AG08396 (cell line): ENCODE results near the gene LRRFIP2.
"Not testable (repeated sequence)": the region's sequence is repeated elsewhere in the genome, so short reads cannot be mapped to it uniquely, and the experiment has no call there.

Source experiments
- DNase-seq: peaks from one replicate; pipeline ENCODE4 v3.0.0; 2012; ENCODE audit warnings: low spot score, mixed read lengths

LRRFIP2 gene

GRCh38 chr3:37144806-37145205, 29.6 kb downstream of the LRRFIP2 start:
- DNase-seq = no peak

GRCh38 chr3:37143821-37144220, 30.6 kb downstream of the LRRFIP2 start:
- no peak for DNase-seq

GRCh38 chr3:37141676-37142075, 32.7 kb downstream of the LRRFIP2 start:
- no peak for DNase-seq

- no peak for DNase-seq
These were observed 33.4 kb downstream of the LRRFIP2 start for GRCh38 chr3:37140899-37141541.

GRCh38 chr3:37139567-37140052, 34.8 kb downstream of the LRRFIP2 start:
- DNase-seq = no peak

GRCh38 chr3:37138816-37139215, 35.6 kb downstream of the LRRFIP2 start:
- DNase-seq = no peak

- DNase-seq = no peak
These were observed 36.9 kb downstream of the LRRFIP2 start for GRCh38 chr3:37137516-37137915.

- DNase-seq = no peak
These were observed 38.3 kb downstream of the LRRFIP2 start for GRCh38 chr3:37136067-37136466.

GRCh38 chr3:37135561-37135960, 38.8 kb downstream of the LRRFIP2 start:
- no peak for DNase-seq

GRCh38 chr3:37132334-37132733, 42.0 kb downstream of the LRRFIP2 start:
- DNase-seq = no peak

- DNase-seq = no peak
These were observed 42.6 kb downstream of the LRRFIP2 start for GRCh38 chr3:37131860-37132144.

GRCh38 chr3:37130984-37131859, 43.2 kb downstream of the LRRFIP2 start:
- no peak for DNase-seq

GRCh38 chr3:37130448-37130847, 43.9 kb downstream of the LRRFIP2 start:
- no peak for DNase-seq

- no peak for DNase-seq
These were observed 44.5 kb downstream of the LRRFIP2 start for GRCh38 chr3:37129871-37130270.

- no peak for DNase-seq
These were observed 47.0 kb downstream of the LRRFIP2 start for GRCh38 chr3:37127340-37127739.

GRCh38 chr3:37126856-37127255, 47.5 kb downstream of the LRRFIP2 start:
- DNase-seq = no peak

GRCh38 chr3:37125195-37126073, 48.9 kb downstream of the LRRFIP2 start:
- DNase-seq = no peak

GRCh38 chr3:37124435-37124834, 49.9 kb downstream of the LRRFIP2 start:
- no peak for DNase-seq

GRCh38 chr3:37123292-37123691, 51.1 kb downstream of the LRRFIP2 start:
- DNase-seq = no peak

- DNase-seq = not testable (repeated sequence)
These were observed 52.3 kb downstream of the LRRFIP2 start for GRCh38 chr3:37122069-37122468.

GRCh38 chr3:37118163-37118562, 56.2 kb downstream of the LRRFIP2 start:
- no peak for DNase-seq

GRCh38 chr3:37117548-37117947, 56.8 kb downstream of the LRRFIP2 start:
- DNase-seq = no peak

- DNase-seq = no peak
These were observed 57.4 kb downstream of the LRRFIP2 start for GRCh38 chr3:37116998-37117397.
